CD4-positive, alpha-beta T cell treated with Interleukin-2 at 100 ng/mL for 4 hours (primary cell): ENCODE results near the gene IMPA2.
"Not testable (repeated sequence)": the region's sequence is repeated elsewhere in the genome, so short reads cannot be mapped to it uniquely, and the experiment has no call there.

Experiments
- DNase-seq: peaks from one replicate; pipeline ENCODE4 v3.0.0-alpha.2; 2020; ENCODE audit warnings: low spot score

IMPA2 gene

DNA sequence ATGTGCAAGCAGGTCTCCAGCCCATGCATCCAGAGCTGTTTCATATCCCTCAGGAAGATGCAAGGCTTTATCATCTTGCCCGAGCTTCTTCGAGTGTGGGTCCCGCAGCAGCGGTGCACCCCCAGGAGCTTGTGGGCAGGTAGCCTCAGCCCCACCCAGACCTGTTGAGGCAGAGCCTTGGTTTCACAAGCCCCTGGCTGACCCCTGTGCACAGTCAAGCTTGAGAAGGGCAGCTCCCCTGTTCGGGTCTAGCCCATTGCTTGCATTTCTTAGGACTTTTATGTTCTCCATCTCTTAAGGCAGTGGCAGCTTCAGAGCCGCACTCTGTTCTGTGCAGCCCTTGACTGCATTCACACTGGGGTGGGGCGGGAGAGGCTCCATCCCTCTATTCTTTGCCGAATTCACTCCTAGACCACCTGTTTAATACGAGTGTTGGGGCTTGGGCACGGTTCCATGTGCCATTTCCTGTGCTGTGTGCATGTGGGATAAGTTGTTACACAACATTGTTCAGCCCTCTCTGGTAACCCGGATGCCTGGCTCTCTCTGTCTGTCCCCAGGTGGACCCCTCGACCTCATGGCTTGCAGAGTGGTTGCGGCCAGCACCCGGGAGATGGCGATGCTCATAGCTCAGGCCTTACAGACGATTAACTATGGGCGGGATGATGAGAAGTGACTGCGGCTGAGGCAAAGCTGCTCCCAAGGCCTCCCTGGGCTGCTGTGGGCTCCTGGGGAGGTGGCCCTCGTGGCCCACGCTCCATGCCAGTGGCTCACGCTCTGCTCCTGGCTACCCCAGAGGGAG lies 48.7 kb downstream of the IMPA2 start:
- DNase-seq, result no peak

DNA sequence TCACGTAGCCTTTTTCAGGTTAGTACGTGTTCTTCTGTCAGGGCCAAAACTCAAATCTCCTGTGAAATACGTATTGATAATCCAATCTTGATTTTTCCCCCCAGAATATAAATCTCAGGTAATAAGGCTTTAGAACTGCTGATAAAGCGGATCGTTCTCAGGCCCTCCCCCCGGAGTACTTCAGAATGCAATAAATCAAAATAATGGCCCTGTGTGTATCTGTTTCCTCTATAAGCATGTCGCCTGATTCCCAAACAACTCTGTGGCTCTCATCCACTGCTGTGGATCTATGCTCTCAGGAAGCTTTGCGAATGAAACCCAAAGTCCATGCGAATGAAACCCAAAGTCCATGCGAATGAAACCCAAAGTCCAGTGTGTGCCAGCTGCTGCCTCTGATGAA lies 49.4 kb downstream of the IMPA2 start:
- no peak for DNase-seq

DNA sequence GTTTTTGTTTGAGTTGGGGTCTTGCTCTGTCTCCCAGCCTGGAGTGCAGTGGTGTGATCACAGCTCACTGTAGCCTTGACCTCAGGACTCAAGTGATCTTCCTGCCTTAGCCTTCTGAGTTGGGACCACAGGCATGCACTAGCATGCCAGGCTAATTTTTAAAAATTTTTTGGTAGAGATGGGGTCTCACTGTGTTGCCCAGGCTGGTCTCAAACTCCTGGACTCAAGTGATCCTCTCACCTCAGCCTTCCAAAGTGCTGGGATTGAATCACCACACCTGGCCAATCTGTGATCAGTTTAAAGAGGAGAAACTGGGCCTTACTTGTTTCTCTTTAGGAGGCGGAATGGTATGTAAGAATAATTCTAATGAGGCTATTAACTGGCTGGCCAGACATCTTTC lies 49.9 kb downstream of the IMPA2 start:
- no peak for DNase-seq

DNA sequence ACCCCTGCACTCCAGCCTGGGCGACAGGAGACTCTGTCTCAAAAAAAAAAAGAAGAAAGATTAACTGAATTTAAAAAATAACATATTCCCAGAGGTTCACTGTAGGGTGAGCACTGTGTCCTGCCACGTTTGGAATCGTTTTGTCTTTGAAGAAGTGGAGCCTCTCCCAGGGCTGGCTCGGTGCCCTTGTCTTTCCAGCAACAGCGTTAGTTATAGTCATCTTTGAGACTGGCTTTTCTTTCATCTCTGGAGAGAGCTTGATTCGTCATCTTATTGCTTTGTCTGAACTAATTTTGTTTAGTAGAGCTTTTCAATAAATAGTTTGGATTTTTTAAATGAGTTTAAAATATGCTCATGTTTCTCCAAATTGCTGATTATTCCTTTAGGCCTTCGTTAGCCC lies 50.5 kb downstream of the IMPA2 start:
- no peak for DNase-seq

DNA sequence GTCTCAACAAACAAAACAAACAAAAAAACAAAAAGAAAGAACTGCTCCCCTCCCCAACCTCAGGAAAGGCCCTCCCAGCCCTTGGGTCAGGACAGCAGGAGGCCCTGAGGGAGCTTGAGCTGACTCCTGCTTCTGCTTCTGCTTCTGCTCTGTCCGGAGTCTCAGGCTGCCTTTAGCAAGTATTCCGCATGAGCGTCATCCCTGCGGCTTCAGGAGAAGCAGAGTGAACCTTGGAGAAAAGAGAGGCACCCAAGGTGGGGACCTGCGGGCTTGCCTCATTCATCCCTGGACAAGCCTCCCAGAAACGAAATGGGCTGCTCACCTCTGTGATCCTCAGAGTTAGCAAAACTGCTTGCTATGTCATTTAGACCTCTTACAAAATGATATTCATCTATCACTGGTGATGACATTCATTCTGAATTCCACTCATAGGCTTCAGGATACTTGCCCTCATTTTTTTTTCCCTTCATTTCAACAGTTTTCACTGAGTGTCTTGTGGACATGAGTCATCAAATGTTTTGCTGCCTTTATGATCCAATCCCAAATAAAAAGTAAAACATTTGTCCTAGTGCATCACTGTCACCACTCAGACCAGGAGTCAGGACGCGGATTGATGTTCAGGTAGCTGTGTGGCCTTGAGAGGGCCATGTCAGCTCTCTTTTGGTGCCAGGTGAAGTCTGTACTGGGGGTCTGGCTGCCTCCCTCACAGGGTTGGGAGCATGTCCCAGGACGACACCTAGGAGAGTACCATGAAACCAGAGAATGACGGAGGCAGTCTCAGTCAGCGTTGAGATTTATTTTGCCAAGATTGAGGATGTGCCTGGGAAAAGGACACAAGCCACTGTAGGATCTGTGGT lies 51.7 kb downstream of the IMPA2 start:
- no peak for DNase-seq

DNA sequence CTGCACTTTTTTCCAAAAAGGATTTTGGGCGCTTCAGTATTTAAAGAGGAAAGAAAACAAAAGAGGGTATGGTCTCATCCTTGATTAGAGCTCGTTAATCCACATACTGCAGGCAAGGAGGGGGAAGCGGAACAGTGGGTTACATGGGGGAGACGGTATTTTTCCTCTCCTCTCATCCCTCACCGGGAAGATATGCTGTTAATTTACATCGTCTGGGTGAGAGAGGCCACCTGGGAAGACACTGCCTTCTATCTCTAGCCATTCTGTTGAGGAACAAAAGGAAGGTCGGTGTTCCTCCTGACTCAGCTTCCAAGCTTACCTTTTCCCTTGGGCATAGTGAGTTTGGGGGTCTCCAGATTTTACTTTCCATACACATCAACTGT lies 52.3 kb downstream of the IMPA2 start:
- no peak for DNase-seq

DNA sequence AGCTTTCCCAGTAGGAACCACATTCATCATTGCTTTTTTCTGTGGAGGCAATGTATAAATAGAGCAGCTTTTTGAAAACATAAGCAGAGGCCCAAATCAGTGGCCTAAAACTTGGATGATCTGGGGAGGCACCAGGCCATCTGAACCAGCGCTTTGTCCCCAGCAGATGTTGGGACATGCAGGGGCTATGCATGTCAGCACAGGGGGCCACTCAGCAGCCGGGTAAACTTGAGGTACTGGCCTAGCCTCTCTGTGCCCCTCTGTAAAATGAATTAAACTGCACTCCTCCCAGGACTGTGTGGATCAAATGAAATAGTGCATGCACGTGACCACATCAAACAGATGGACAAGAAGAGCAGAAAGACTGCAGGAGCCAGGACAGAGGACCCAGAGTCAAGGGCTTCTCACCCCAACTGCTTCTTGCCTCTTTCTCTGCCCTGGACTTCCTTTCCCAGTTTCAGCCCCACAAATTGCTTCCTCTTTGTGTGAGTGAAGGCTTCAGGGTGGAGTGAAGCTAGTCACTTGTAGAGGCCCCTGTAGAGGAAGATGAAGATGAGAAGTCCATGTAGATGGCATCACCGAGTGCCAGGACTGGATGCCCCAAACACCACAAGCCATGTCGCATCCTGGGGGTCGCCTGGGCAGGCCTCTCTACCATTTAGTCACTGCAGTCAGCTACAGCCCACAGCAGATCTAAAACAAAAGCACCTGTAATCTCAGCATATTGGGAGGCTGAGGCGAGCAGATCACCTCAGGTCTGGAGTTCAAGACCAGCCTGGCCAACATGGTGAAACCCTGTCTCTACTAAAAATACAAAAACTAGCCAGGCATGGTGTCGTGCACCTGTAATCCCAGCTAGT lies 53.2 kb downstream of the IMPA2 start:
- no peak for DNase-seq

DNA sequence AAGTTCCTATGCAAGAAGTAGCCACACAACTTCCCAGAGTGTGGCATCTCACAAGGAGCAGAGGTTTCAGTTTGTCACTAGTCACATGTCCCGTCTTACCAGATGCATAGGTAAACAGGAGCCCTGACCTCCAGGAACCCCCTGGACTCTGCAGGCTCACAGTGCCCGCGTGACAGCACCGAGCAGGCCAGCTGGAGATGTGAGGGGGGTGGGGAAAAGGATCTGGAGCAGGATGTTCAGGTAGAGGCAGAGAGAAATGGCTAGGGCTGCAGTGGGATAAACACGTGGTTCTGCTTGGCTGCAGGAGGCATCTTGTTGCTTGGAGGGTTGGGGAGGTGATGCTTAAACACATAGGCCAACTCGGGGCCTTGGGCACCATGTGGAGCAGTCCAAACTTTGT lies 54.2 kb downstream of the IMPA2 start:
- no peak for DNase-seq

DNA sequence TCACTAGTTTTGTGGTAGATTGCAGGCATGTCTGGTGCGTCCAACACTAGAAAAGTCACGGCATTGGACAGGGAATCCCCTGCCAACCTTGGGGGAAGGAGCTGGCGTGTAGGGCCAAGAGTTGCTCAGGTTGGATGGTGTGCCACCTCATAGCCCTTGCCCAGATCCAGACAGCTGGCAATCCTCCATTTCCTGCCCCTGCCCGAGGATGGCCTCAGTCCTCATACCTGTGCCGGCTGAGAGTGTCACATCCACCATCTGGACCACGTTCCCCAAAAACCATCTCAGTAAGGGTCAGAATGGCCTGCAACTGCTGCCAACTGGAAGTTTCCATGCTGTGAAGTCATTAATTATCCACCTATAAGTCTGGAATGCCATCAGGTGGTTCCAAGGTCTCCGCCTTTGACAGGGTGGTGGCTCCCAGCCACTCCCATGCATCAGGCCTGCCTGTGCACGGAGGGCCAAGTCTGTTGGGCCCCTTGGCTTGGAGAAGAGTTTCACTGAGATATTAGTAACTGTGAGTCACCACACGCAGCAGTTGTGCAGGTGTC lies 55.0 kb downstream of the IMPA2 start:
- DNase-seq, result no peak

DNA sequence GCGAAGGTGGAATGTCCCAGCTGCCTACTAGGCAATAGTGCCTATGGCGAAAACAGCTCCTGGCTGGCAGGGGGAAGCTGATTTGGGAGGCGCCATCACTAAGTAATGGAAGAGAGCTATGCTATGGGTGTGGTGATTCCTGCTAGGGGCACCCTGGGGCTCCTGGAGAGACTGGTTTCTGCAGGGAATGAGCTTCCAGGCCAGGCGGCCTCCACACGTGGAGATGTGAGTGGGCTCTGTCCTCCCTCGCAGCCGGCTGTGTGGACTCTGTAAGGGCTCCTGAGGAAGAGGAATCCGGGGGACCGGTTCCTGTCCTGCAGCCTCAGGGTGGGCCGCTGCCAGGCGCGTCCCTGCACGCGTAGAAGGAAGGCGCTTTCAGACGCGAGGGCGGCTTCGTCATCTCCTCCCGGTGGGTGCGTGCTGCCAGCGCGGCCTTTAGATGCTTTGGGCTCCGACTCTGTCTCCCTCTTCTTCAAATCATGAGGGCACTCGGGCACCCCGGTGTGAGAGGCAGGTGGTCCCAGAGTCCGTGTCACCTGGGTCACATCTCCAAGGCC lies 56.9 kb downstream of the IMPA2 start:
- DNase-seq, result no peak

DNA sequence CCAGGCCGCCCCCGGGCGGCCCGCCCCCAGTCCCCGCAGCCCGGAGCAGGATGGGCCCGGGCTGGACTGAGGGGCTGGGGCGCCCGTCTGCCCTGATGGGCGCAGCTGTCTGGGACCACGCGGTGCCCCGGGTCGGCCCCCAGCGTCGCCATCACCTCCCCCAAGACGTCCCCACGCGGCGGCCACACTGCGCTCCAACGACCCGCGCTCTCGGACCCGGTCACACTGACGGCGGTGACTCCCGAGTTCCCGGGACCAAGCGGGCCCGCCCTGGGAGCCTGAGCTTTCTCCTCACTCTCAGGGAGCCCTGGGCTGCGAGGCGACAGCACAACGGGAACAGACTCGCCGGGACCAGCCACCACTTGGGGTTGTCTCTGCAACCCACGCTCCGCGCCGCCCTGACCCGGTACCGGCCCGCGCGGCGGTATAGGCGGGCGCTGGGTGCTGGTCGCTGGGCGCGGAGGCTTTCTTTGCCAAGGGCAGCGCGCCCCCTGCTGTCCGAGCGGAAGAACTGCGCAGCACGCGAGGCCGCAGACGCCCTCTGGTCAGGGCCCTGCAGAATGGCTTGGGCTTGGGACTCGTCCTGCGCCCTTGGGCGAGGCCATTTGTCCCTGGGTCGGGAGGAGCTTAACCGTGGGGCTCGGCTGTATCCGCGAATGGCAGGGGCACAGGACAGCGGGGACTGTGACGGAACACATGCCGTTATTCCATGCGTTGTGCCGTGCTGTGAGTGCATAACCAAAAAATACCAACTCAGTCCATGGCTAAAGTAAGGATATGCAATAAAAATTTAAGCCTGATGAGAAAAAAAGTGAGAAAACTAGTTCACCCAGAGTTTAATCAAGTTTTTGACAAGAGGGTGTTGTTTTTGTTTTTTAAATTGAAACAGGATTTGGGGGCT lies 57.6 kb downstream of the IMPA2 start:
- DNase-seq, result peak; percentile 76

DNA sequence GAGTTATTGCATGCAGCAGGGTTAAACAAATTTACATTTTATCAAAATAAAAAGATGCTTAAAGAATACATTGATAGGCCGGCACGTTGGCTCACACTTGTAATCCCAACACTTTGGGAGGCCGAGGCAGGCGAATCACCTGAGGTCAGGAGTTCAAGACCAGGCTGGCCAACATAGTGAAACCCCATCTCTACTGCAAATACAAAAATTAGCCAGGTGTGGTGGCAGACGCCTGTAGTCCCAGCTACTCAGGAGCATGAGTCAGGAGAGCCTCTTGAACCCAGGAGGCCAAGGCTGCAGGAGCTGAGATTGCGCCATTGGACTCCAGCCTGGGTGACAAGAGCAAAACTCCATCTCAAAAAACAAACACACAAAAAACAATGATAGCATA lies 58.2 kb downstream of the IMPA2 start:
- not testable (repeated sequence) for DNase-seq

DNA sequence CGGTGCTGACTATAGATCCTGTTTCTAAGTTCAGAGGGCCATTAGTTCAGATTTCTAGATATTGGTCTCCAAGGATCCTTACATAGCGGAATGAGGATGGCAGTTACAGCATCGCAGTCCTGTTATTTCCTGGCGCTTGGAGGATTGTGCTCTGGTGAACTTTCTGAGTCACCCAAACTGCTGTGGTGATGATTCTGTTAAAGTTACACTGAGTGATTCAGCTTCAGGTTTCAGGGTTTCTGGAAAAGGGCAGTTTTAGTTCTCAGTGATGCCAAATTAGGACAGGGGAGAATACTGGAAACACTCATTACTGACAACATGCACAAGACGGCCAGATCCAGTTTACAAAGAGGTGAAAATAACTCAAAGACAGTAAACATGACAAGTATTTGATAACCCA lies 60.3 kb downstream of the IMPA2 start:
- DNase-seq, result no peak

DNA sequence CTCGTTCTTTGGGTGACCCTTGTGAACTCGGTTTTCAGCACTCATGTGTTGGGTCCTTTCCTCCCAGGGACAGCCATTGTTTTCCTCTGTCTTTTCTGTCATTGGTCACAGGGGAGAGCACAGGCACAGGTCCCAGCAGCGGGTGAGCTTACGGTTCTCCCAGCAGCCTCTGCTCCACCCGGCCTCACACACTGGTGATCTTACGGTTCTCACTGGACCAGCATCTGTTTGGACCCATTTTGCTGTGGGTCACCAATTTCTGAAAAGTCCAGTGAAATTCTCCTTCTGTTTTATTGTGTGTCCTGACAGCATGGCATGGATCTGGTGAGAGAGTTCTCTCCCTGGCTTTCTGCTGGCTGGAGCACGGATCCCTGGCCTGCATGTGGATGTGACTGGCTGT lies 62.5 kb downstream of the IMPA2 start:
- no peak for DNase-seq

DNA sequence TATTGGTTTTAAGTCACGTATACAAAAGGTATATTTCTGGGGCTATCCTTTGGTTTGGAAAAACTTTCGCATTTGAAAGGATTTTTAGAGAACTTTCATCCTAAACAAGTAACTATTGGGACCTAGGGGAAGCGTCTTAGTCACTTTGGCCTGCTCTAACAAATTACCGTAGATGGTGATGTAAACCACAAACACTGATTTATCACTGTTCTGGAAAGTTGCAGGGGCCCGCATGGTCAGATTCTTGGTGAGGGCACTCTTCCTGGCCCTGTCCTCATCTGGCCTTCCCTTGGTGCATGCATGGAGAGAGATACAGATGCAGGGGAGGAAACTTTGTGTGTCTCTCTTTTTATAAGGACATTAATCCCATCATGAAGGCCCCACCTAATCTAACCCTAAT lies 63.3 kb downstream of the IMPA2 start:
- no peak for DNase-seq

DNA sequence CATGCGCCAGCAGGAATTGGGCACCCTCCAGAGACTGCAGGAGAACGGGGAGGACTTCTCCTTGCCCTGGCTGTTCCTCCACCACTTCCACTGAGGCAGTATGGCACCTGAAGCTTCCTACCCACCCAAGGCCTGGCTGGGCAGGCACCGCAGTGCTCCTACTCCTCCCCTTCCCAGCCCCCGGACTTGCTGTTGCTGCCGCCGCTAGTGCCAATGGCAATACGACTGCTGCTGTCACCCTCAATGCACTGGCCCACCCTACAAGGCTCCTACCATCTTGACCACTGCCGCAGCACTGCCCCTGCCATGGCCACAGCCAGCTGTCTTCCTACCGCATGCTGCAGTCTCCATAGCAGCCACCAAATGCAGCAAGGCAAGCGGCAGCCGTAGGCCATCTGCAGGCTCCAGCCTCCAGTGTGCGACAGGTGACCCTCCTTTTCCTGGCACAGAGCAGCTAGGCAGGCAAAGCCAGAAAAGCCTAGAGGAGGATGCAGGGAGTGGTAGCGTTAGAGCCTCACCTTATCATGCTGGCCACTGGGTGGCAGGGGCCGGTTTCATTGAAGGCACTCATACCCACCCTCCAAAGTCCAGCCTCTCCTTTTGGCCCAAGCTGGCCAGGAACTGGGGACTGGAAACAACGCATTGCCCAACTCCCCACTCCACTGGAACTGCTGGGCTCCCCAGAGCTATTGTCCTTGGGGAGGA lies 64.9 kb downstream of the IMPA2 start:
- no peak for DNase-seq

DNA sequence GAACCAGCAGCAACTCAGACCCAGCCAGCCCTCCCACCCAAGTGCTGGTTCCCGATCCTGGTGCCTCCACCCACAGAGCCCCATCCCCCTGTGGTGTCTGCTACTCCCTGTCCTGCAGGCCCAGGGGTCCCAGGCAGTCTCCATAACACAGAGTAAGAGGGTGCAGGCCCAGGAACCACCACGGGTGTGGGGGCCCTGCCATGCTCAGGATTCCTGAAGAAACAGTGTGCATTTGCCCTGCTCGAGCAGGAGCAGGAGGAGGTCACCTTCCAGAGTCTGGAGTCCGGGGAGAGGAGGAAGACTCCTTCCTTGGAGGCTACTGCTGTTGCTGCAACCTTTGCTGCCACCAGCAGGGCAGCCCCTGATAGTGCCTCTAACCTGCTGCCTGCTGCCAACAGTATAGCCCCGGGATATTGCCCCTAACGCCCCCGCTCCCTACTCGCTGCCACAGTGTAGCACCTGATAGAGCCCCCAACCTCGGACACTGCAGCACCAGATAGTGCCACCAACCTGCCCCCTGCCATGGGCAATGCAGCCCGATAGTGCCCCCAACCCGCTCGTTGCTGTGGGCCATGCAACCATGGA lies 65.5 kb downstream of the IMPA2 start:
- DNase-seq, result no peak

DNA sequence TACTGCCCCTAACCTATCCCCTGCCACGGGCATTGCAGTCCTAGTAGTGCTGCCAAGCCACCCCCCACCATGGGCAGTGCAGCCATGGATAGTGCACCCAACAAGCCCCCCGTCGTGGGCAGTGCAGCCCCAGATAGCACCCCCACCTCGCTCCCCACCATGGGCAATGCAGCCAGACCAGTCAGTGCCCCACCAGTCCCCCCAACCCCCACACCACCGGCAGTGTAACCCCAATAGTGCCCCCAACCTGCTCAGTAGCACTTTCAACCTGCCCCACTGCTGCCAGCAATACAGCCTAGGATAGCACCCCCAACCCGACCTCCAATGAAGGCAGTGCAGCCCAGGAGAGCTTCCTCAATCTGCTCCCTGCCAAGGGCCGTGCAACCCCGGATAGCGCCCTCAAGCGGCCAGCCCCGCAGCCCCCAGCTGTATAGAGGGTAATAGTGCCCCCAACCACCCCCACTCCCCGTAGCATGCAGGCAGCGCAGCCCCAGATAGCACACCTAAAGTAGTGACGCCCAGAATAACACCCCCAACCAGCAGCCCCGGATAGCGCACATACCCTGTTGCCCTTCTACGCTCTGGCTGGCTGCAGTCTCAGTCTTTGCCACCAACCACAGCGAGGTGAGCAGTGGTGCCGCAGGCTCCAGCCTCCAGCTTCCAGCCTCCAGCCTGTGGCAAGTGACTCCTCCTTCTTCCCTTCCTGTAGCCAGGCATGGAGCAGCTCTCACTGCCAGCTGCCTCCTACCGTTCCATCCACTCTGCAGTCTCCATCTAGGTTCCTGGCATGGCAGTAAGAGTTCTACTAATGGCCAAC lies 66.9 kb downstream of the IMPA2 start:
- DNase-seq, result no peak

DNA sequence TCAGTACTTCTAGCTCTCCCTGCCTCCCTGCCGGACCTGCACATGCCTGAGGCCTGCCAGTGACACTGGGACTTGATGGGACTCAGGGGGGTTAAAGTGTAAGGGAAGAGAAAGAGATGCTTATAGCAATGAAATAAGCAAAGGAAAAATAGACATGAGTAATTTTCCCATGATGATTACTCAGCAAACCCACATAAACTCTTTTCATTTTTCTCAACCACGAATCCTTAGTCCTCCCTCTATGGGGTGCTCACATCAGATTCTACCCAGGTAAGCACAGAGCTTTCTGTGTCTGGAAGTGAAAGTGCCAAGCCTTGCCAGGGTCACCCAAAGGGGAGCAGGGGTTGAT lies 67.5 kb downstream of the IMPA2 start:
- DNase-seq, result no peak
